Chondrocyte (in vitro differentiated cells): Measurements from ENCODE around the gene SERPINA3. TPM values are rescaled to one million over a fixed set of nuclear protein-coding genes. Genes with fewer than 3 reads are reported as not detected.

Experiments
- DNase-seq: peaks from one replicate; pipeline ENCODE4 v3.0.0; 2021; ENCODE audit warnings: mixed read lengths, low spot score
- H3K27ac Mint-ChIP-seq: one replicate; pipeline ENCODE4 v1.8.0; 2021; ENCODE audit warnings: mild to moderate bottlenecking, moderate library complexity, mixed read lengths; ENCODE audit not compliant: unreplicated experiment
- H3K27me3 Mint-ChIP-seq: 2 replicates; pipeline ENCODE4 v1.8.0; 2021; ENCODE audit warnings: low read depth, mixed read lengths
- H3K36me3 Mint-ChIP-seq: 2 replicates; pipeline ENCODE4 v1.8.0; 2021; ENCODE audit warnings: low read depth, mixed read lengths
- H3K4me1 Mint-ChIP-seq: 2 replicates; pipeline ENCODE4 v1.8.0; 2021; ENCODE audit warnings: low read depth, mild to moderate bottlenecking, mixed read lengths
- H3K4me3 Mint-ChIP-seq: one replicate; pipeline ENCODE4 v1.8.0; 2021; ENCODE audit warnings: mild to moderate bottlenecking, moderate library complexity, mixed read lengths; ENCODE audit not compliant: unreplicated experiment
- H3K9me3 Mint-ChIP-seq: 2 replicates; pipeline ENCODE4 v1.8.0; 2021; ENCODE audit warnings: low read depth, mixed read lengths
- total RNA-seq: library from RNA; stranded (reverse); gene quantifications from 3 replicates; pipeline ENCODE4 v1.2.1, GENCODE V29; 2021
- TF ChIP-seq, protein P1 (sequence below): fragments of 200-600 bp; sonication (generic); IDR thresholded peaks from 2 replicates; pipeline ENCODE4 v1.5.0; 2021; ENCODE audit warnings: antibody characterized with exemption, mild to moderate bottlenecking, moderate library complexity

The SERPINA3 gene
- total RNA-seq, 1 donor from 2014 or later, result 3.6 TPM

DNA sequence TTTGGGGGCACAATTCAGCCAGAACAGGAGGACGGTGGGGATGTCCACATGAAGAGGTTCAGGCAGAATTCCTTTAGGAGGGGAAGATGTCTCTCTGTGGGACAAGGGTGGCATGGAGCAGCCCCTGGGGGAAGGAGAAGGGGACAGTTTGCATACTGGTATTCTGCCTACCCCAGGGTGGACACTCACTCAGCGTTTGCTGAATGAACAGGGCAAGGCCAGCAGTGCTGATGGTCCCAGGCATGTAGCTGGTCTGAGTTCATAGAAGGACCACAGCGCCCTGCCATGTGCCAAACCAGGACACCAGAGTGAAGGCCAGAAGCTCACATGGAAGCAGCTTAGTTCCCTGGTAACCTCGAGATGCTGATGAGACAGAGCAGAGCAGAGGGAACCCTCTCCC, 25.6 kb upstream of the SERPINA3 start:
- no peaks in the 10 kb centered on the region for H3K4me1 Mint-ChIP-seq
- H3K27ac Mint-ChIP-seq, result no peak overlapping the region
- H3K36me3 Mint-ChIP-seq, result no peaks in the 10 kb centered on the region
- H3K9me3 Mint-ChIP-seq, result peaks cover 3% of the 10 kb centered on the region
- TF ChIP-seq, protein P1, sequence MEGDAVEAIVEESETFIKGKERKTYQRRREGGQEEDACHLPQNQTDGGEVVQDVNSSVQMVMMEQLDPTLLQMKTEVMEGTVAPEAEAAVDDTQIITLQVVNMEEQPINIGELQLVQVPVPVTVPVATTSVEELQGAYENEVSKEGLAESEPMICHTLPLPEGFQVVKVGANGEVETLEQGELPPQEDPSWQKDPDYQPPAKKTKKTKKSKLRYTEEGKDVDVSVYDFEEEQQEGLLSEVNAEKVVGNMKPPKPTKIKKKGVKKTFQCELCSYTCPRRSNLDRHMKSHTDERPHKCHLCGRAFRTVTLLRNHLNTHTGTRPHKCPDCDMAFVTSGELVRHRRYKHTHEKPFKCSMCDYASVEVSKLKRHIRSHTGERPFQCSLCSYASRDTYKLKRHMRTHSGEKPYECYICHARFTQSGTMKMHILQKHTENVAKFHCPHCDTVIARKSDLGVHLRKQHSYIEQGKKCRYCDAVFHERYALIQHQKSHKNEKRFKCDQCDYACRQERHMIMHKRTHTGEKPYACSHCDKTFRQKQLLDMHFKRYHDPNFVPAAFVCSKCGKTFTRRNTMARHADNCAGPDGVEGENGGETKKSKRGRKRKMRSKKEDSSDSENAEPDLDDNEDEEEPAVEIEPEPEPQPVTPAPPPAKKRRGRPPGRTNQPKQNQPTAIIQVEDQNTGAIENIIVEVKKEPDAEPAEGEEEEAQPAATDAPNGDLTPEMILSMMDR, result no peak
- H3K27me3 Mint-ChIP-seq, result no peaks in the 10 kb centered on the region
- no peak for DNase-seq
- no peak overlapping the region for H3K4me3 Mint-ChIP-seq

DNA sequence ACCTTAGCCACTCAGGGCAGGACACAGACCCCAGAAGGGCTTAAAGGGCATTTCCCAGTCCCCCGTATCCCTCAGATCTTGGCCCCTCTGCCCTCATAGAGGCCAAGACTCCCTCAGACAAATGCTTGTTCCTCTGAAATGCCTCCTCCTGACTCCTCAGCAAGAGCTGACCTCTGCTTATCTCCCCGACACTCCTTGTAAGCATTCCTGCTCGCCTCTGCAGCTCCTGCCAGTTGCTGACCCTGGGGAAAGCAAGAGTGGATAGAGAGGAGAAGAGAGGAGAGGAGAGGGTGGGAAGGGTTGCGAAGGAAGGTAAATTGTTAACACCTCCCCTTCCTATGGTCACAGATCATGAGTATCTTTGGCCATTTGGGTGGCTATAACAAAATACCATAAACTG, 23.9 kb upstream of the SERPINA3 start:
- no peak overlapping the region for H3K27ac Mint-ChIP-seq
- no peaks in the 10 kb centered on the region for H3K27me3 Mint-ChIP-seq
- TF ChIP-seq, protein P1, result no peak
- peaks cover 3% of the 10 kb centered on the region for H3K9me3 Mint-ChIP-seq
- H3K4me1 Mint-ChIP-seq, result no peaks in the 10 kb centered on the region
- no peaks in the 10 kb centered on the region for H3K36me3 Mint-ChIP-seq
- no peak for DNase-seq
- no peak overlapping the region for H3K4me3 Mint-ChIP-seq

DNA sequence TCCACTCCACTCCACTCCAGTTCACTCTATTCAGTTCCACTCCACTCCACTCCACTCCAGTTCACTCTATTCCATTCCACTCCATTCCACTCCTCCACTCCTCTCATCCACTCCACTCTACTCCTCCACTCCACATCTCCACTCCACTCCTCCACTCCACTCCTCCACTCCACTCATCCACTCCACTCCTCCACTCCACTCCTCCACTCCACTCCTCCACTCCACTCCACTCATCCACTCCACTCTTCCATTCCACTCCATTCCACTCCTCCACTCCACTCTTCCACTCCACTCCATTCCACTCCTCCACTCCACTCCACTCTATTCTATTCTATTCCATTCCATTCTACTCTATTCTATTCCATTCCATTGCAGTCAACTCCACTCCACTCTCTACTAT, 21.1 kb upstream of the SERPINA3 start:
- no peak overlapping the region for H3K4me3 Mint-ChIP-seq

DNA sequence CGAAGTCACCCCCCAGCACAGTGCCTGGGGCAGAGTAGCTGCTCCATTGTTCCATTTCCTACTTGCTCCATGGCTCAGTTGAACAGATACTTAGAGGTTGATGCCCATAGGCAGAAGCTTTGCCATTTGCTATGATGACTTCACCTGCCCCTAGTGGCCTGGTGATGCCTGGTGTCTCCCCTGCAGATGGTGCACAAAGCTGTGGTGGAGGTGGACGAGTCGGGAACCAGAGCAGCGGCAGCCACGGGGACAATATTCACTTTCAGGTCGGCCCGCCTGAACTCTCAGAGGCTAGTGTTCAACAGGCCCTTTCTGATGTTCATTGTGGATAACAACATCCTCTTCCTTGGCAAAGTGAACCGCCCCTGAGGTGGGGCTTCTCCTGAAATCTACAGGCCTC, 20.3 kb upstream of the SERPINA3 start:
- Mint-ChIP-seq H3K27ac (no peak overlapping the region), H3K4me3 (no peak overlapping the region), H3K27me3 (no peaks in the 10 kb centered on the region), H3K9me3 (peaks cover 3% of the 10 kb centered on the region), H3K36me3 (no peaks in the 10 kb centered on the region), H3K4me1 (no peaks in the 10 kb centered on the region)
- TF ChIP-seq, protein P1, result no peak
- peak; percentile 59 for DNase-seq

More for the DNA sequence above, 21.1 kb upstream of the SERPINA3 start:
- TF ChIP-seq, protein P1, result no peak
- H3K36me3 Mint-ChIP-seq, result no peaks in the 10 kb centered on the region
- no peak for DNase-seq
- peaks cover 3% of the 10 kb centered on the region for H3K9me3 Mint-ChIP-seq
- no peaks in the 10 kb centered on the region for H3K27me3 Mint-ChIP-seq
- H3K27ac Mint-ChIP-seq, result no peak overlapping the region
- H3K4me1 Mint-ChIP-seq, result no peaks in the 10 kb centered on the region

DNA sequence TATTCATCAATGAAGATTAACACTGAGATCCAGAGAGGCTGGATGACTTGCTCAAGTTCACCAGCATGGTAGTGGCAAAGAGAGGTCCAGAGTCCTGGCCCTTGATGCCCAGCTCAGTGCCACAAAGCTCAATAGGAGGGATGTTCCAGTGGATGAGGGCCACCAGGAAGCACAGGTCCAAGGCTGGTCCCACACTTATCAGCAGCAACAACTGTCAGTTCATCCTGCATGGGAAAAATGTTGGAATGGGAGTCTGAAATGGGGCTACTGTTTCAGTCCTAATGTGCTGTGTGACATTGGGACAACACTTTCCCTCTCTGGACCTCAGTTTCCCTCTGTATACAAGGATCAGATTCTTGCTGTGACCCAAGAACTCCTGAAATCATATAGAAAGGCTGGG, 19.7 kb upstream of the SERPINA3 start:
- H3K9me3 Mint-ChIP-seq, result peaks cover 3% of the 10 kb centered on the region
- no peak overlapping the region for H3K4me3 Mint-ChIP-seq
- no peaks in the 10 kb centered on the region for H3K4me1 Mint-ChIP-seq
- DNase-seq, result peak; percentile 9
- TF ChIP-seq, protein P1, result no peak
- no peaks in the 10 kb centered on the region for H3K36me3 Mint-ChIP-seq
- no peaks in the 10 kb centered on the region for H3K27me3 Mint-ChIP-seq
- no peak overlapping the region for H3K27ac Mint-ChIP-seq
